H1 (cell line): ENCODE measurements around the gene GABRA4. TPM values are rescaled to one million over a fixed set of nuclear protein-coding genes. Genes with fewer than 3 reads are reported as not detected.

Source experiments
- CTCF ChIA-PET: fragments of 300-600 bp; sonication (Branson Sonifier 250); formaldehyde crosslinking; loops from one replicate; lab custom pipeline; 2021; ENCODE audit not compliant: partially characterized antibody; lab: Charles Lee
- POLR2A ChIA-PET: fragments of 300-600 bp; sonication (Branson Sonifier 250); formaldehyde crosslinking; loops from one replicate; lab custom pipeline; 2021; ENCODE audit warnings: inconsistent platforms; ENCODE audit not compliant: partially characterized antibody; lab: Charles Lee
- DNase-seq, 2 experiments: peaks; one replicate each; pipeline versions ENCODE4 v3.0.0 to v3.0.0-alpha.2; 2010 to 2022; ENCODE audit warnings: low spot score in 2 of 2, low read depth in 1 of 2, mixed read lengths in 1 of 2
- FAIRE-seq: peaks from 2 replicates; lab custom pipeline; 2011; peaks lifted over from hg19 to GRCh38; lab: Jason Lieb, UNC
- H2AFZ ChIP-seq: 2 replicates; pipeline ENCODE4 v1.8.1; 2012; ENCODE audit warnings: low read length, inconsistent platforms
- H2AK5ac ChIP-seq: 2 replicates; pipeline ENCODE4 v1.6.1; 2013; ENCODE audit warnings: low read depth, low read length
- H2BK120ac ChIP-seq: replicated peaks from 2 replicates; pipeline ENCODE3; 2013; ENCODE audit warnings: low read depth, low read length, inconsistent platforms
- H2BK12ac ChIP-seq: 2 replicates; pipeline ENCODE4 v1.6.1; 2013; ENCODE audit warnings: low read depth, low read length
- H2BK15ac ChIP-seq: 2 replicates; pipeline ENCODE4 v1.6.1; 2013; ENCODE audit warnings: low read length
- H2BK20ac ChIP-seq: 2 replicates; pipeline ENCODE4 v1.6.1; 2013; ENCODE audit warnings: low read length
- H2BK5ac ChIP-seq: 2 replicates; pipeline ENCODE4 v1.6.1; 2013; ENCODE audit warnings: low read depth, low read length
- H3K14ac ChIP-seq: 2 replicates; pipeline ENCODE4 v1.6.1; 2013; ENCODE audit warnings: inconsistent platforms; ENCODE audit not compliant: insufficient read length
- H3K18ac ChIP-seq: 2 replicates; pipeline ENCODE4 v1.6.1; 2013; ENCODE audit warnings: low read length; ENCODE audit errors: extremely low read depth
- H3K23ac ChIP-seq: 2 replicates; pipeline ENCODE4 v1.6.1; 2013; ENCODE audit warnings: inconsistent platforms; ENCODE audit not compliant: insufficient read length
- H3K23me2 ChIP-seq: 2 replicates; pipeline ENCODE4 v1.6.1; 2013; ENCODE audit warnings: low read depth, low read length
- H3K27ac ChIP-seq: 2 replicates; pipeline ENCODE4 v1.6.1; 2011; ENCODE audit warnings: low read depth, low read length, inconsistent platforms
- H3K27me3 ChIP-seq, 4 experiments: replicated peaks in 1 of 4; 1 replicate in 1 of 4; 2 replicates in 3 of 4; pipeline versions ENCODE4 v1.6.1 to v1.8.1; 2011 to 2013; ENCODE audit warnings: low read length in 3 of 4, mild to moderate bottlenecking in 3 of 4, inconsistent platforms in 2 of 4, mixed read lengths in 2 of 4, moderate library complexity in 1 of 4; ENCODE audit not compliant: control insufficient read depth in 3 of 4, insufficient read depth in 3 of 4; ENCODE audit errors: extremely low read depth in 1 of 4
- H3K36me3 ChIP-seq, 4 experiments: 2 replicates each; pipeline versions ENCODE4 v1.6.1 to v1.8.1; 2011 to 2013; ENCODE audit warnings: mild to moderate bottlenecking in 4 of 4, low read length in 3 of 4, moderate library complexity in 2 of 4, control low read depth in 1 of 4, inconsistent platforms in 1 of 4; ENCODE audit not compliant: insufficient read depth in 4 of 4, control insufficient read depth in 2 of 4
- H3K4ac ChIP-seq: replicated peaks from 2 replicates; pipeline ENCODE3; 2013; ENCODE audit warnings: low read length, low read depth, mixed read lengths, inconsistent platforms; ENCODE audit not compliant: insufficient read length
- H3K4me1 ChIP-seq, 4 experiments: replicated peaks in 1 of 4; 1 replicate in 1 of 4; 2 replicates in 3 of 4; pipeline versions ENCODE4 v1.6.1 to v1.8.1; 2011 to 2013; ENCODE audit warnings: low read length in 3 of 4, inconsistent platforms in 2 of 4, mixed read lengths in 1 of 4; ENCODE audit not compliant: insufficient read depth in 4 of 4, control insufficient read depth in 3 of 4
- H3K4me2 ChIP-seq, 2 experiments: 2 replicates each; pipeline versions ENCODE4 v1.6.1 to v1.8.1; 2011 to 2013; ENCODE audit warnings: low read depth in 2 of 2, low read length in 2 of 2, control low read depth in 1 of 2, inconsistent platforms in 1 of 2, mild to moderate bottlenecking in 1 of 2; ENCODE audit not compliant: insufficient read depth in 1 of 2
- H3K4me3 ChIP-seq, 4 experiments: fragments of 200-600, 300-600 bp in 1 of 4; sonication (generic), shearing (Covaris generic), sonication (Bioruptor Twin) in 1 of 4; 2 replicates each; pipeline versions ENCODE4 v1.5.1 to v1.8.1; 2011 to 2016; ENCODE audit warnings: low read length in 4 of 4, low read depth in 3 of 4, control low read depth in 2 of 4, inconsistent platforms in 2 of 4, mild to moderate bottlenecking in 2 of 4, mixed read lengths in 1 of 4, moderate library complexity in 1 of 4; ENCODE audit not compliant: insufficient read depth in 2 of 4; ENCODE audit errors: extremely low read depth in 1 of 4
- H3K56ac ChIP-seq: replicated peaks from 2 replicates; pipeline ENCODE3; 2013; ENCODE audit warnings: low read depth, mild to moderate bottlenecking, mixed read lengths, low read length, inconsistent platforms; ENCODE audit not compliant: insufficient read length
- H3K79me1 ChIP-seq: 2 replicates; pipeline ENCODE4 v1.6.1; 2013; ENCODE audit warnings: low read depth, low read length, control low read depth
- H3K79me2 ChIP-seq, 2 experiments: 2 replicates each; pipeline versions ENCODE4 v1.6.1 to v1.8.1; 2012 to 2013; ENCODE audit warnings: low read length in 2 of 2, mild to moderate bottlenecking in 2 of 2, inconsistent platforms in 1 of 2; ENCODE audit not compliant: insufficient read depth in 2 of 2, control insufficient read depth in 1 of 2
- H3K9ac ChIP-seq, 4 experiments: replicated peaks in 1 of 4; 1 replicate in 1 of 4; 2 replicates in 3 of 4; pipeline versions ENCODE4 v1.6.1 to v1.8.1; 2011 to 2013; ENCODE audit warnings: low read depth in 3 of 4, low read length in 3 of 4, control low read depth in 2 of 4, mild to moderate bottlenecking in 2 of 4, moderate library complexity in 2 of 4, inconsistent platforms in 1 of 4; ENCODE audit errors: extremely low read depth in 1 of 4
- H3K9me3 ChIP-seq, 2 experiments: 2 replicates each; pipeline versions ENCODE4 v1.6.1 to v1.8.1; 2012 to 2013; ENCODE audit warnings: mild to moderate bottlenecking in 2 of 2, moderate library complexity in 2 of 2, control low read depth in 1 of 2, inconsistent platforms in 1 of 2, low read depth in 1 of 2, low read length in 1 of 2, mixed read lengths in 1 of 2; ENCODE audit not compliant: insufficient read depth in 2 of 2
- H4K20me1 ChIP-seq, 2 experiments: replicated peaks in 1 of 2; 2 replicates each; pipeline versions ENCODE3 to v1.8.1; 2011 to 2013; ENCODE audit warnings: inconsistent platforms in 2 of 2, low read length in 2 of 2, mild to moderate bottlenecking in 1 of 2; ENCODE audit not compliant: insufficient read depth in 2 of 2, control insufficient read depth in 1 of 2
- H4K5ac ChIP-seq: 2 replicates; pipeline ENCODE4 v1.6.1; 2013; ENCODE audit warnings: low read length, low read depth, mixed read lengths, inconsistent platforms; ENCODE audit not compliant: insufficient read length
- H4K8ac ChIP-seq: 2 replicates; pipeline ENCODE4 v1.8.0; 2013; ENCODE audit warnings: mild to moderate bottlenecking, moderate library complexity, low read length, inconsistent platforms; ENCODE audit not compliant: insufficient read depth; ENCODE audit errors: extremely low read depth
- H4K91ac ChIP-seq: replicated peaks from 2 replicates; pipeline ENCODE3; 2013; ENCODE audit warnings: low read length, mixed read lengths, inconsistent platforms; ENCODE audit not compliant: insufficient read length
- BCL11A ChIP-seq, 2 experiments: IDR thresholded peaks; one replicate each; pipeline ENCODE4 v1.6.1; 2011; ENCODE audit warnings: low read depth in 2 of 2, low read length in 2 of 2, mild to moderate bottlenecking in 2 of 2
- CEBPB ChIP-seq: IDR thresholded peaks from 2 replicates; pipeline ENCODE4 v1.6.1; 2012; ENCODE audit warnings: low read depth, low read length
- CHD1 ChIP-seq: IDR thresholded peaks from 2 replicates; pipeline ENCODE4 v1.6.1; 2012; ENCODE audit warnings: low read depth, low read length, improper control_type of control experiment
- KDM4A ChIP-seq: IDR thresholded peaks from one replicate; pipeline ENCODE4 v1.7.1; 2012; ENCODE audit warnings: low read depth, mild to moderate bottlenecking, moderate library complexity, low read length, inconsistent platforms; ENCODE audit not compliant: severe bottlenecking
- KDM5A ChIP-seq: fragments of 200-600 bp; IDR thresholded peaks from 2 replicates; pipeline ENCODE4 v1.7.1; 2012; ENCODE audit warnings: mild to moderate bottlenecking, low read length, inconsistent platforms, mixed read lengths
- POU5F1 ChIP-seq: IDR thresholded peaks from 2 replicates; pipeline ENCODE4 v1.6.1; 2011; ENCODE audit warnings: low read depth, mild to moderate bottlenecking, low read length, moderate library complexity
- RAD21 ChIP-seq, 2 experiments: IDR thresholded peaks in 1 of 2; conservative IDR thresholded peaks in 1 of 2; 2 replicates each; pipeline ENCODE4 v1.6.1; 2011; ENCODE audit warnings: low read depth in 2 of 2, low read length in 2 of 2, improper control_type of control experiment in 1 of 2, inconsistent platforms in 1 of 2, mild to moderate bottlenecking in 1 of 2, moderate library complexity in 1 of 2
- RFX5 ChIP-seq: IDR thresholded peaks from 2 replicates; pipeline ENCODE4 v1.6.1; 2011; ENCODE audit warnings: low read depth, low read length, improper control_type of control experiment, borderline replicate concordance
- SP2 ChIP-seq: IDR thresholded peaks from 2 replicates; pipeline ENCODE4 v1.6.1; 2012; ENCODE audit warnings: mild to moderate bottlenecking, low read length, inconsistent platforms
- WGBS, 2 experiments: shearing (Covaris generic) in 1 of 2; methylation state at CpG; one replicate each; pipeline versions ENCODE4 v1.1.6 to v1.1.7; 2013 to 2015; ENCODE audit warnings: low lambda C conversion rate in 2 of 2, mixed read lengths in 2 of 2, inconsistent platforms in 1 of 2, low coverage in 1 of 2, missing lambda C conversion rate in 1 of 2; ENCODE audit not compliant: insufficient replicate concordance in 2 of 2, insufficient coverage in 1 of 2, insufficient read length in 1 of 2; ENCODE audit errors: extremely low coverage in 1 of 2, missing lambda C conversion rate in 1 of 2; 5-methylcytosine and 5-hydroxymethylcytosine counted together
- polyA plus RNA-seq, 7 experiments: library from polyadenylated mRNA; depleted of rRNA in 3 of 7; stranded (reverse) in 5 of 7; unstranded in 2 of 7; fragments of >200 nt in 5 of 7; fragments of 200-250 nt in 2 of 7; gene quantifications; 1 replicate in 5 of 7; 2 replicates in 1 of 7; 4 replicates in 1 of 7; pipeline versions ENCODE4 v1.2.1 to v1.2.3, GENCODE V29; 2011 to 2013; ENCODE audit warnings: missing spikeins in 2 of 7, mixed read lengths in 2 of 7
- total RNA-seq: library from RNA; stranded (reverse); fragmentation: NEBNext Ultra II Directional; extraction: Animal tissue kit (Norgen Biotek cat#: 25700); gene quantifications from 2 replicates; pipeline ENCODE4 v1.2.1, GENCODE V29; 2021
- TF ChIP-seq, protein P1 (sequence below): IDR thresholded peaks from 2 replicates; pipeline ENCODE4 v1.6.1; 2011; ENCODE audit warnings: low read length, improper control_type of control experiment
- TF ChIP-seq, protein P2 (sequence below), 3 experiments: IDR thresholded peaks; 1 replicate in 2 of 3; 2 replicates in 1 of 3; pipeline versions ENCODE4 v1.5.1 to v1.6.1; 2011; ENCODE audit warnings: low read length in 3 of 3, mild to moderate bottlenecking in 3 of 3, inconsistent platforms in 2 of 3, low read depth in 1 of 3, moderate library complexity in 1 of 3; ENCODE audit not compliant: insufficient read depth in 1 of 3; ENCODE audit errors: control extremely low read depth in 1 of 3

GABRA4 gene
- total and polyA plus RNA-seq, 2 of the 8 experiments (the other 6 are each of a cell fraction or from before 2014, with no cell fraction given), result 0.09 to 0.37 TPM

DNA sequence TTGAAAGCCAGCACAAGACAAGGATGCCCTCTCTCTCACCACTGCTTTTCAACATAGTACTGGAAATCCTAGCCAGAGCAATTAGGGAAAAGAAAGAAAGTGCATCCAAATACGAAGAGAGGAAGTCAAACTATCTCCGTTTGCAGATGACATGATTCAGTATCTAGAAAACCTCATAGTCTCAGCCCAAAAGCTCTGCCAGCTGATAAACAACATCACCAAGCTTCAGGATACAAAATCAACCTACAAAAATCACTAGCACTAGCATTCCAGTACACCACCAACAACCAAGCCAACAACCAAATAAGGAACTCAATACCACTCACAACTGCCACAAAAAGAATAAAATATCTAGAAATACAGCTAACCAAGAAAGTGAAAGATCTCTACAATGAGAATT is 123.0 kb downstream of the GABRA4 start:
- Histone ChIP-seq H3K23ac (no peak overlapping the region), H3K27ac (no peak overlapping the region), H2BK15ac (no peak overlapping the region), H3K23me2 (no peaks in the 10 kb centered on the region), H3K4ac (no peak overlapping the region), H4K5ac (no peak overlapping the region), H3K36me3 (no peaks in the 10 kb centered on the region), H3K79me2 (no peaks in the 10 kb centered on the region), H2BK12ac (no peak overlapping the region), H3K4me2 (no peak overlapping the region), H4K91ac (no peak overlapping the region), H3K79me1 (no peaks in the 10 kb centered on the region), H3K4me1 (no peaks in the 10 kb centered on the region), H3K9me3 (no peaks in the 10 kb centered on the region), H3K14ac (no peak overlapping the region), H3K27me3 (no peaks in the 10 kb centered on the region), H3K56ac (no peak overlapping the region), H3K9ac (no peak overlapping the region), H4K20me1 (no peaks in the 10 kb centered on the region), H3K18ac (no peak overlapping the region), H3K4me3 (no peak overlapping the region), H2BK20ac (no peak overlapping the region), H2BK5ac (no peak overlapping the region), H2BK120ac (no peak overlapping the region), H4K8ac (no peak overlapping the region), H2AK5ac (no peak overlapping the region), H2AFZ (no peak overlapping the region)
- ChIA-PET POLR2A (no interaction called here), CTCF (no interaction called here)
- WGBS, 2 experiments, result 84% methylated on average over 2 of the region's 2 CpGs; no CpG with 5 or more reads in 1 of the 2 experiments
- TF ChIP-seq BCL11A (IDR thresholded peaks at IDR 0.05; ENCODE audit: low read depth in 2 of 2, low read length in 2 of 2) (no peak), KDM5A (no peak), CEBPB (no peak), POU5F1 (no peak), RFX5 (no peak), KDM4A (no peak), CHD1 (no peak), SP2 (no peak), RAD21 (IDR thresholded peaks at IDR 0.05 in 1 of 2, conservative IDR thresholded peaks at IDR 0.05 in 1 of 2; ENCODE audit: low read depth in 2 of 2, low read length in 2 of 2) (no peak)
- TF ChIP-seq, protein P1, sequence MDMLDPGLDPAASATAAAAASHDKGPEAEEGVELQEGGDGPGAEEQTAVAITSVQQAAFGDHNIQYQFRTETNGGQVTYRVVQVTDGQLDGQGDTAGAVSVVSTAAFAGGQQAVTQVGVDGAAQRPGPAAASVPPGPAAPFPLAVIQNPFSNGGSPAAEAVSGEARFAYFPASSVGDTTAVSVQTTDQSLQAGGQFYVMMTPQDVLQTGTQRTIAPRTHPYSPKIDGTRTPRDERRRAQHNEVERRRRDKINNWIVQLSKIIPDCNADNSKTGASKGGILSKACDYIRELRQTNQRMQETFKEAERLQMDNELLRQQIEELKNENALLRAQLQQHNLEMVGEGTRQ, result no peak
- TF ChIP-seq, protein P2, sequence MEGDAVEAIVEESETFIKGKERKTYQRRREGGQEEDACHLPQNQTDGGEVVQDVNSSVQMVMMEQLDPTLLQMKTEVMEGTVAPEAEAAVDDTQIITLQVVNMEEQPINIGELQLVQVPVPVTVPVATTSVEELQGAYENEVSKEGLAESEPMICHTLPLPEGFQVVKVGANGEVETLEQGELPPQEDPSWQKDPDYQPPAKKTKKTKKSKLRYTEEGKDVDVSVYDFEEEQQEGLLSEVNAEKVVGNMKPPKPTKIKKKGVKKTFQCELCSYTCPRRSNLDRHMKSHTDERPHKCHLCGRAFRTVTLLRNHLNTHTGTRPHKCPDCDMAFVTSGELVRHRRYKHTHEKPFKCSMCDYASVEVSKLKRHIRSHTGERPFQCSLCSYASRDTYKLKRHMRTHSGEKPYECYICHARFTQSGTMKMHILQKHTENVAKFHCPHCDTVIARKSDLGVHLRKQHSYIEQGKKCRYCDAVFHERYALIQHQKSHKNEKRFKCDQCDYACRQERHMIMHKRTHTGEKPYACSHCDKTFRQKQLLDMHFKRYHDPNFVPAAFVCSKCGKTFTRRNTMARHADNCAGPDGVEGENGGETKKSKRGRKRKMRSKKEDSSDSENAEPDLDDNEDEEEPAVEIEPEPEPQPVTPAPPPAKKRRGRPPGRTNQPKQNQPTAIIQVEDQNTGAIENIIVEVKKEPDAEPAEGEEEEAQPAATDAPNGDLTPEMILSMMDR (IDR thresholded peaks at IDR 0.05; ENCODE audit: control extremely low read depth in 1 of 3, insufficient read depth in 1 of 3, low read depth in 1 of 3, low read length in 3 of 3), result no peak
- DNase-seq (no peak), FAIRE-seq (no peak)
